CMK (cell line): ENCODE results near the gene ZNF322.

Source experiments
- DNase-seq: peaks from one replicate; pipeline ENCODE4 v3.0.0-alpha.2; 2010; ENCODE audit warnings: low read depth

Gene ZNF322

GRCh38 chr6:26613689-26614683, 45.6 kb downstream of the ZNF322 start:
- no peak for DNase-seq

GRCh38 chr6:26613201-26613600, 46.3 kb downstream of the ZNF322 start:
- DNase-seq, result no peak

DNA sequence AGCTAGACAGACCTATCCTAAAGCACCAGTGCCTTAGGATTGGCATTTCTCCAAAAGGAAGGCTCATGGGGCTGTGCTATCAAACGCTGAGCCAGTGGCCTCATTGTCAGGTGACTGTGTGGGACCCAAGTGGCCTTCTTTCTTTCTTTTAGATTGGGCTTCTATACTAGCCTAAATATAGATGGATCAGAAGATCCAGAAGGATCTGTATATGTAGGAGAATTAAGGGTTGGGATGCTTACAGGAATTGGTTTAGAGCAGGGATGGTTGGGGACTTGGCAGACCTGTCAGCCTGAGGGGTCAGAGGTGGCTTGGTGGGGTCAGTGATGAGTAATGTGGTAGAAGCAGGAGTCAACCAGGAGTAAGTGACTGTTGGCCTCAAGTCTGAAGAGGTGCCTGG, 47.9 kb downstream of the ZNF322 start:
- no peak for DNase-seq

GRCh38 chr6:26609463-26609862, 50.1 kb downstream of the ZNF322 start:
- DNase-seq, result no peak

DNA sequence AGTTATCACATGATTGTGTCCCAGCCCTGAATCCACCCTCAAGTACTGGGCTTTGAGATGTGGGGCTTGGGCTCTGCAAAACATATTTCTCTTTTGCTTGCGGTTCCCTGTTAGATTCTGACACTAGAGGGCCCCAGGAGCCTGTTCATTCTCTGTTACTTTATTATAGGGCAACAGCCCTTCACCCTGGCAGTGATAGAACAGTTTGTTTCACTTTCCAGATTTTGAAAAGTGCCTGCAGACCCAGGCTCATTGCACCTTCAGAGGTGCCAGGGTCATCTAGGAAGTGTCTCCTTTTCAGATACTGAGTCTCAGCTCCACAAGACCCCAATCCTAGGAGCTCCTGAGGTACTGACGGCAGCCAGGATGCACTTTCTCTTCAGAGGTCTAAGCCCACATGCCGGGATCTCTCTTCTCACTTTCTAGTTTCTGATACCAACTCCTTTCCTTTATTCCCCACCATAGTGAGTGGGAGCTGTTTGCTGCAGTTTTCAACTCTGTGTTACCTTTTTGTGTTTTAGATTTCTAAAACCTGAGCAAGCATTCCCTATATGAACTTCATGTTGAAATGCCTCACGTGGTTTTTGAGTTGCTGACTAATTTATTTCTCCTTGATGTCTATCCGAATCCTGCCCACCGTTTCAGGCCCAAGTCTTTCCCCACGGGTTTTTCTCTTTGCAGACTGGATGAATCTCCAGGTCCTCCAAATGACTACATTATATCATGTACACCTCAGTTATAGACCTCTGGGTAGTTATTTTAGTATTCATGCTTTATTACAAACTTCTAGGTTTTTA, 51.9 kb downstream of the ZNF322 start:
- peak; percentile 26 for DNase-seq

DNA sequence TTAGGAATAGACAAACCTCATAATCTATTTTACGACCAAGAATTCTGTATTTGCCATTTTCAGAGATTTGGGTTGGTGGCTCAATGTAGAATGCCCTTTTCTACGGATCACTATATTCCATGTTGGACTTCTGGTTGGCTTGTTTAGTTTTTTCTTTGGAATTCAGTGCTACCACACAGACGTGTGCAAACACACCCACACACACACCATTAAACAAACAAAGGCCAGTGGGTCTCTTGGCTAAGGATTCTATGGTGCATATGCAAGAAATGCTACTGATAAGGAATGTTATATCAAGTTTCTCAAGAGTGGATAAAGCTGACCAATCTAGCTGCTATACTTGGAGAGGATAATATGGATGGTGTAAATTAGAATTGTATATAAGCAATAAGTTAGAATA, 54.7 kb downstream of the ZNF322 start:
- DNase-seq, result no peak

DNA sequence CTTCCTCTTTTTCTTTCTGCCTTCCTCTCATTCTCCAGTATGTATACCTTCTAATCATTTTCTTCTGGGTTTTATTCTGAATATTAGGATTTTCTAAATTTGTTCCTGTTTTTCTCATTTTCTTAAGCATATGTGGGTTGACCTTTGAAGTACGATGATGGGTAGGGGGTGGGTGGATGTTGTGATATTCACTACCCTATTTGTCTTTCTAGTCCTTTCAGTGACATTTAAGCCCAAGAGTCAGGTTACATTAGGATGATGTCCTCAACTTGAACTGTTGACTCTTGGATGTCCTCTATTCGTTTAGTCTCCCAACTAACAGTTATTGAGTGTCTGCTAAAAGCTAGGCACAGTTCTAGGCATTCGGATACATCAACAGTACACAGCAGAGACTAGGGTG, 55.5 kb downstream of the ZNF322 start:
- DNase-seq, result no peak

DNA sequence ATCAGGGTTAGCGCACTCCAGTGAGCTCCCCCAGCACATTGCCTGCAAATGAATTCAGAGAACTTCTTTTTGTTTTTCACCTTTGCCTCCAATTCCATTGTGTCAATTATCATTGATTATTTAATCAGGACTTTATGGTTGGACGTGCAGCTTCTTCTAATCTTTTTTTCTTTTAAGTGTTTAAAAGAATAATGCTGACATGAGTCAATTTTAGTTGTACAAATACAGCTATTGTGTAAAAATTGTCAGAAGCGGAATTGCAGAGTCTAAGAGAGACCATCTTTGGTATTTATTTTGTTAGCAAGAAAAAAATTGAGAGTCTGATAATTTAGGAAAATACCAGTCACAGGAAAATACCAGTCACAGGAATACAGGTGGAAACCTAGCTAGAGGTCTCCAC, 57.3 kb downstream of the ZNF322 start:
- DNase-seq, result no peak

GRCh38 chr6:26600759-26601158, 58.8 kb downstream of the ZNF322 start:
- DNase-seq, result no peak

DNA sequence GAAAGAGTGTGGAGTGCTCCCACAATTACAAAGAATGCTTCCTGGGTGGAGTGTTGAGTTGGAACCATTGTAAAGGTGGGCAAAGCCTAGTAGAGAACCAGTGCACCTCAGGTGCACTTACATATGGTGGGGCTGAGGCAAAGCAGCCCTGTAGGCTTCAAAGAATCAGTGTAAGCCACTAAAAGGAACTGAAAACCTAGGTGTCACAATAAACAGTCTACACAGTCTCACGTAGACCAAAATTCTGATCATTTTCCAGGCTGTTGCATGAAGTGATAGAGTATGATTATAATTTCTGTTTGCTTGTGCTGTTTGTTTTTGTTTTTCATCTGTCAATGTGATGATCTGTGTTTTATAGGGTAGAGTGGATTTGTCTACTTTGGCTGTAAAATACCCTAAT, 60.0 kb downstream of the ZNF322 start:
- no peak for DNase-seq

- no peak for DNase-seq
These were observed 60.4 kb downstream of the ZNF322 start for GRCh38 chr6:26599134-26599533.

- DNase-seq, result no peak
These were observed 61.3 kb downstream of the ZNF322 start for GRCh38 chr6:26598267-26598666.

GRCh38 chr6:26597821-26598220, 61.7 kb downstream of the ZNF322 start:
- no peak for DNase-seq

- DNase-seq, result no peak
These were observed 62.2 kb downstream of the ZNF322 start for GRCh38 chr6:26597389-26597766.

GRCh38 chr6:26596579-26597388, 62.8 kb downstream of the ZNF322 start, which contains the start of gene ABT1:
Gene ABT1 (plus strand): TSS chr6:26596953. CDS start chr6:26596983, 30 bp downstream.
- DNase-seq, result peak; percentile 97

GRCh38 chr6:26595669-26596269, 63.8 kb downstream of the ZNF322 start:
- DNase-seq, result peak; percentile 91

GRCh38 chr6:26594730-26595632, 64.6 kb downstream of the ZNF322 start:
- no peak for DNase-seq

GRCh38 chr6:26594131-26594498, 65.4 kb downstream of the ZNF322 start:
- no peak for DNase-seq

- DNase-seq, result no peak
These were observed 66.0 kb downstream of the ZNF322 start for GRCh38 chr6:26593278-26594130.

GRCh38 chr6:26592649-26593048, 66.9 kb downstream of the ZNF322 start:
- no peak for DNase-seq
